Common myeloid progenitor, CD34-positive (primary cell): ENCODE data around the gene GAA.
"Not testable (repeated sequence)": the region's sequence is repeated elsewhere in the genome, so short reads cannot be mapped to it uniquely, and the experiment has no call there.

Source experiments
- CTCF ChIA-PET: fragments of 350-600 bp; sonication (Branson Sonifier 250); formaldehyde crosslinking; loops from one replicate; lab custom pipeline; 2021; ENCODE audit warnings: antibody characterized with exemption; lab: Charles Lee
- POLR2A ChIA-PET: fragments of 350-600 bp; sonication (Branson Sonifier 250); formaldehyde crosslinking; loops from one replicate; lab custom pipeline; 2021; ENCODE audit warnings: antibody characterized with exemption; lab: Charles Lee
- DNase-seq, 3 donors: peaks; one replicate each; pipeline versions ENCODE4 v3.0.0 to v3.0.0-alpha.2; 2013
- H3K27ac ChIP-seq, 2 experiments: 1 replicate in 1 of 2; 2 replicates in 1 of 2; pipeline ENCODE4 v1.7.0; 2013; ENCODE audit warnings: inconsistent platforms in 2 of 2, low read length in 2 of 2, mild to moderate bottlenecking in 2 of 2, low read depth in 1 of 2, moderate library complexity in 1 of 2; ENCODE audit not compliant: severe bottlenecking in 2 of 2, insufficient read depth in 1 of 2, poor library complexity in 1 of 2
- H3K27me3 ChIP-seq, 5 experiments: replicated peaks in 2 of 5; 1 replicate in 3 of 5; 2 replicates in 2 of 5; pipeline versions ENCODE4 v1.6.1 to v1.7.0; 2013; ENCODE audit warnings: low read length in 4 of 5, mild to moderate bottlenecking in 2 of 5, moderate library complexity in 2 of 5, inconsistent platforms in 1 of 5; ENCODE audit not compliant: insufficient read depth in 5 of 5, control insufficient read depth in 4 of 5
- H3K36me3 ChIP-seq, 4 experiments: 1 replicate in 2 of 4; 2 replicates in 2 of 4; pipeline versions ENCODE4 v1.6.1 to v1.7.0; 2013; ENCODE audit warnings: low read length in 3 of 4, control low read depth in 1 of 4, mild to moderate bottlenecking in 1 of 4; ENCODE audit not compliant: control insufficient read depth in 4 of 4, insufficient read depth in 4 of 4
- H3K4me1 ChIP-seq, 4 experiments: 1 replicate in 3 of 4; 2 replicates in 1 of 4; pipeline versions ENCODE4 v1.6.1 to v1.7.1; 2013; ENCODE audit warnings: low read length in 3 of 4, mild to moderate bottlenecking in 3 of 4, control low read depth in 1 of 4, inconsistent platforms in 1 of 4, moderate library complexity in 1 of 4; ENCODE audit not compliant: control insufficient read depth in 4 of 4, insufficient read depth in 4 of 4; ENCODE audit errors: control extremely low read depth in 1 of 4
- H3K4me3 ChIP-seq, 7 experiments: 1 replicate in 4 of 7; 2 replicates in 3 of 7; pipeline versions ENCODE4 v1.5.1 to v1.7.0; 2013; ENCODE audit warnings: mild to moderate bottlenecking in 7 of 7, low read length in 6 of 7, moderate library complexity in 6 of 7, inconsistent platforms in 2 of 7, low read depth in 2 of 7, control low read depth in 1 of 7; ENCODE audit not compliant: insufficient read depth in 4 of 7, control insufficient read depth in 1 of 7; ENCODE audit errors: extremely low read depth in 1 of 7
- H3K9me3 ChIP-seq, 5 experiments: 1 replicate in 4 of 5; 2 replicates in 1 of 5; pipeline versions ENCODE4 v1.6.1 to v1.7.1; 2013; ENCODE audit warnings: low read length in 4 of 5, mild to moderate bottlenecking in 2 of 5, inconsistent platforms in 1 of 5, low read depth in 1 of 5, moderate library complexity in 1 of 5; ENCODE audit not compliant: control insufficient read depth in 4 of 5, insufficient read depth in 2 of 5; ENCODE audit errors: control extremely low read depth in 1 of 5
- WGBS: methylation state at CpG from one replicate; pipeline ENCODE4 v1.1.5; 2013; ENCODE audit not compliant: insufficient coverage; 5-methylcytosine and 5-hydroxymethylcytosine counted together

The GAA gene

DNA sequence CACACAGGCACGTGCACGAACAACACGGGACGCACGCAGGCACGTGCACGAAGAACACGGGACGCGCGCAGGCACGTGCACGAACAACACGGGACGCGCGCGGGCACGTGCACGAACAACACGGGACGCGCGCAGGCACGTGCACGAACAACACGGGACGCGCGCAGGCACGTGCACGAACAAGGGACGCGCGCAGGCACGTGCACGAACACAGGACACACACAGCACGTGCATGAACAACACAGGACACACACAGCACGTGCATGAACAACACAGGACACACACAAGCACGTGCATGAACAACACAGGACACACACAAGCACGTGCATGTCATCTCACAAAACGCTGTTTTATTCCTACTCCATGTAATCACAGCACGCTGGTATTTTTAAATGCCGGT, 11.2 kb upstream of the GAA start:
- POLR2A ChIA-PET, H3K36me3 ChIP-seq, H3K27ac ChIP-seq, H3K9me3 ChIP-seq, H3K27me3 ChIP-seq, CTCF ChIA-PET, H3K4me1 ChIP-seq, DNase-seq, H3K4me3 ChIP-seq: not testable (repeated sequence)
- WGBS: 94% methylated on average over 27 of the region's 44 CpGs

DNA sequence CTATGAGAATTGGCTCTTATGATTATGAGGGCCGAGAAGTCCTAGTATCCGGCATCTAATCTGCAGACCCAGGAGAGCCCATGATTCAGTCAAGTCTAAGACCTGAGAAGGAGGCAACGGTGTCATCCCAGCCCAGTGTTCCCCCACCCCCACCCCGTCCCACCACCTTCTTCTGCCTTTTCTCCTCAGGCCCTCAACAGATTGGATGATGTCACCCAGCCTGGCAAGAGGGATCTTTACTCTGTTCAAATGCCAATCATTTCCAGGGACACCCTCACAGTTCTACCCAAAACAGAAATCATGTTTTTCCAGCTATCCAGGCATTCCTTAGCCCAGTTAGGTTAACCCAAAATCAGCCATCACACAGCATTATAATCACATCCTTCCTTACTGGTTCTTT, 10.0 kb upstream of the GAA start:
- Histone ChIP-seq H3K4me3 (no peak overlapping the region), H3K4me1 (peaks cover 0 to 8% (median 0%) of the 10 kb centered on the region in 4 experiments), H3K36me3 (no peaks in the 10 kb centered on the region), H3K27ac (no peak overlapping the region), H3K27me3 (peaks cover 0 to 3% (median 0%) of the 10 kb centered on the region in 5 experiments), H3K9me3 (no peaks in the 10 kb centered on the region)
- DNase-seq: no peak
- POLR2A ChIA-PET: interaction anchor here (2.0 kb wide), 1 partner anchor 10 kb away, joined by 6 read pairs; the partner anchor contains the start of gene GAA
- WGBS: 100% methylated on average over 3 of the region's 4 CpGs
- CTCF ChIA-PET: no interaction called here

DNA sequence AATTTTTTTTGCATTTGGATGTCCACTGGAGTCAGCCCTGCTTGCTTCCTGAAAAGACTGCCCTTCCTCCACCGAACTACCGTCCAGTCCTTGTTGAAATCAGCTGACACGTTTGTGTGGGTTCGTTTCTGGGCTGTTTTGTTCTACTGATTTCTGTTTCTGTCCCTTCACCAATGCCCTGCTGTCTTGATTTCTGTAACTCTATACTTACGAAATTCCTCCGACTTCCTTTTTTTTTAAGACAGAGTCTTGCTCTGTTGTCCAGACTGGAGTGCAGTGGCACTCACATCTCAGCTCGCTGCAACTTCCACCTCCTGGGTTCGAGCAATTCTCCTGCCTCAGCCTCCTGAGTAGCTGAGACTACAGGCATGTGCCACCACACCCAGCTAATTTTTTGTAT, 8.4 kb upstream of the GAA start:
- H3K27ac ChIP-seq: no peak overlapping the region
- no peak overlapping the region for H3K4me3 ChIP-seq
- WGBS: 67% methylated on average over 3 of the region's 8 CpGs
- peaks cover 0 to 8% (median 0%) of the 10 kb centered on the region in 4 experiments for H3K4me1 ChIP-seq
- ChIA-PET CTCF (interaction anchor here (1.0 to 1.6 kb wide), 3 partner anchors 8 to 53 kb away, joined by 3 to 4 read pairs (median 4); partner anchors contain the start of gene GAA), POLR2A (interaction anchor here (2.0 kb wide), 1 partner anchor 9 kb away, joined by 6 read pairs; the partner anchor contains the start of gene GAA)
- H3K36me3 ChIP-seq: no peaks in the 10 kb centered on the region
- H3K27me3 ChIP-seq: no peaks in the 10 kb centered on the region
- H3K9me3 ChIP-seq: no peaks in the 10 kb centered on the region
- DNase-seq: peak in 1 of 3 donors; percentile 13

DNA sequence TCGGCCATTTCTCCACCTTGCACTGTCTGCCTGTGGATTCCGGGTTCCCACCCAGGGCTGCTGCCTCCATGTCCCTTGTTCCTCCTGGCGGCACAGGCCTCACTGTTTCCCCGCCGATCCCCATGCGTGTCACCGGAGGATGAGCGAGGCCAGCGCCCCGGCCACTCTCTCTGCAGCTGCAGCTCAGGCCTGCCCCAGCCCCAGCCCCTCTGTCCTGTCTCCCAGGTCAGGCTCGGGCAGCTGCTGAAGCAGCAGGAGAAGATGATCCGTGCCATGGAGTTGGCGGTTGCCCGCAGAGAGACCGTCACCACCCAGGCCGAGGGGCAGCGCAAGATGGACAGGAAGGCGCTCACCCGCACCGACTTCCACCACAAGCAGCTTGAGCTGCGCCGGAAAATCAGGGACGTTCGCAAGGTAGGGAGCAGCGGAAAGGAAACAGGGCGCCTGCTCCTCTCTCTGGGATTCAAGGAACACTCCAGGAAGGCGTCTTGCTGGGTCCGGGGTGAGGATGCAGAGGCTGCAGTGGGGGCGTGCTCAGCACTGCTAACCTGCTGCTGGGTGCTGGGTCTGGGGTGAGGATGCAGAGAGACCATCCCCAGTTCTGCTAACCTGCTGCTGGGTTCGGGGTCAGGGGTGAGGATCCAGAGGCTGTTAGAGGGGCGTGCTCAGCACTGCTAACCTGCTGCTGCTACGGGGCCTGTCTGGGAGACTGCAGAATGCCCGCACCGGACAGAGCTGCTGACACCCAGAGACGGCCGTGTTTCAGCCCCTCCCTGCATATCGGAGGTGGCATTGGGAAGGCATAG, 6.1 kb upstream of the GAA start:
- ChIA-PET CTCF (no interaction called here), POLR2A (no interaction called here)
- peaks cover 0 to 13% (median 0%) of the 10 kb centered on the region in 4 experiments for H3K4me1 ChIP-seq
- no peak overlapping the region for H3K4me3 ChIP-seq
- H3K36me3 ChIP-seq: no peaks in the 10 kb centered on the region
- WGBS: 96% methylated on average over 33 of the region's 37 CpGs
- no peaks in the 10 kb centered on the region for H3K9me3 ChIP-seq
- H3K27ac ChIP-seq: no peak overlapping the region
- DNase-seq: no peak
- H3K27me3 ChIP-seq: no peaks in the 10 kb centered on the region

DNA sequence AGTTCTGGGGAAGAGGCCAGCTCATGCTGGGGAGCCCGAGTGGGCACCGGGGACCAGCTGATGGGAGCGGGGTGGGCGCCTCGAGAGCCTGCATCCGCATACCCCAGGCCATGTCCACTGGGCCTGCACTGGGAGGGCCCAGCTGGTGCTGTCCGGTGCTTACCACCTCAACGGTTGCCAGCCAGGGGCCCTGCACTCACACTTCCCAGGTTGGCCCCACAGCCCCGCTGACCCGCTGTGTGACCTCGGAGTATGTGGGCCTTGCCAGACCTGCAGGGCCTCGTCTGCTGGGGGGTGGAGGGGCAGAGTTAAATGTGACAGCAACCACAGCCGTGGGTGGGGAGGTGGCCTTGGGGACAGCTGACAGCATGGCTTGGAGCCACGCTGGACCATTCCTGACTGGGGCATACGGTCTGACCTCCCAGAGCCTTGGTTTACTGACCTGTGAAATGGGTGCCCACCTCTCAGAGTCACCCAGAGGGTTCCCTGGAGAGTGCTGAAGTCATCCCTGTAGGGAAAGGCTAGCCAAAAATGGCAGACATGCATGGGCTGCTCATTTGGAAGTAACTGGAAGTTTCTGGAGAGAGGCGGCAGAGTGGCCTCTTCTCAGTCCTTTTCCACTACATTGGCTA, 5.4 kb upstream of the GAA start:
- Histone ChIP-seq H3K9me3 (no peaks in the 10 kb centered on the region), H3K27ac (no peak overlapping the region), H3K4me1 (peaks cover 0 to 19% (median 4%) of the 10 kb centered on the region in 4 experiments), H3K27me3 (no peaks in the 10 kb centered on the region), H3K4me3 (no peak overlapping the region), H3K36me3 (no peaks in the 10 kb centered on the region)
- WGBS: 94% methylated on average over 13 of the region's 16 CpGs
- CTCF ChIA-PET: no interaction called here
- DNase-seq: no peak
- POLR2A ChIA-PET: no interaction called here

DNA sequence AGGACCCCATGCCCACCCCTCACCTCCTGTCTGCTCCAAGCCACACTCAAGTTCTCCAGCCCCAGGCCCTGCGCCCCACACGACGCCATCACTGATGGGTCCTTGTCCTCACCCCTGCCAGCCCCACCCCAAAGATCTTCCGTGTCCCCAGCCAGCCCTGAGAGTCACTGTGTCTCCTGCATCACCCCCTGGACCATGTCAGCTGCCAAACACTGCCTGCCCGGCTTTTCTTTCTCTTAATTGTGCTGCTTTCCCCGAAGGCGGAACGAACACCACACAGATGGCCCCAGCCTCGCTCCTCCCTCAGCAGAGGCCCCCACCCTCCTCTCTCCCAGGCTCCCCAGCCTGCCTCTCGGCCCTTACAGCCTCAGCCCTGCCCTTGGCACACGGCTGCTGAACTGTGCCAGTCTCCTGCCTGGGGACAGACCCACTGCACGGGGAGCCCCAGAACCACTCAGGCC, 4.8 kb upstream of the GAA start:
- ChIA-PET CTCF (no interaction called here), POLR2A (no interaction called here)
- Histone ChIP-seq H3K9me3 (no peaks in the 10 kb centered on the region), H3K4me1 (peaks cover 0 to 23% (median 5%) of the 10 kb centered on the region in 4 experiments), H3K27ac (no peak overlapping the region), H3K27me3 (no peaks in the 10 kb centered on the region), H3K36me3 (no peaks in the 10 kb centered on the region), H3K4me3 (no peak overlapping the region)
- no peak for DNase-seq
- 94% methylated on average over 11 of the region's 12 CpGs for WGBS

DNA sequence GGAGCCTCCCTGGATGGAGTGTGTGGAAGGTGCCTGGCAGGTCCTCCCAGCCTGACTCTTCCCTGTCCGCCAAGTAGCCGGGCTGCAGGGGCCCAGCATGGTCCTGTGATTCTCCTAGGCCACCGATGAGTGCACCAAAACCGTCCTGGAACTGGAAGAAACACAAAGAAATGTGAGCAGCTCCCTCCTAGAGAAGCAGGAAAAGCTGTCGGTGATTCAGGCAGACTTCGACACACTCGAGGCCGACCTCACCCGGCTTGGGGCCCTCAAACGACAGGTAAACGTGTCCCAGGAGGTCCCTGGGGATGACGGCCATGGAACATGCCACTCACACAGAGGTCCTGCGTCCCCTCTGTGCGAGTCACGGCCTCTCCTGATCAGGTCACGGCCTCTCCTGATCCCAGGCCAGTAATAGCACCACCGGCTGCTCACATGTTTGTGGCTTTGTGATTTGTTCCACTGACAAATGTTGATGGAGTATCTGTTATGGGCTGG, 4.2 kb upstream of the GAA start:
- no peaks in the 10 kb centered on the region for H3K9me3 ChIP-seq
- H3K4me3 ChIP-seq: no peak overlapping the region
- ChIA-PET POLR2A (no interaction called here), CTCF (no interaction called here)
- H3K27me3 ChIP-seq: no peaks in the 10 kb centered on the region
- H3K27ac ChIP-seq: no peak overlapping the region
- 95% methylated on average over 12 of the region's 17 CpGs for WGBS
- peaks cover 2 to 28% (median 11%) of the 10 kb centered on the region in 4 experiments for H3K4me1 ChIP-seq
- DNase-seq: no peak
- H3K36me3 ChIP-seq: no peaks in the 10 kb centered on the region
